SW 1271 (cell line): Measurements from ENCODE around the gene ZBTB38.

Experiments
- DNase-seq, 2 experiments: peaks; one replicate each; lab custom pipeline; 2025; lab: John Stamatoyannopoulos, UW

ZBTB38 gene

DNA sequence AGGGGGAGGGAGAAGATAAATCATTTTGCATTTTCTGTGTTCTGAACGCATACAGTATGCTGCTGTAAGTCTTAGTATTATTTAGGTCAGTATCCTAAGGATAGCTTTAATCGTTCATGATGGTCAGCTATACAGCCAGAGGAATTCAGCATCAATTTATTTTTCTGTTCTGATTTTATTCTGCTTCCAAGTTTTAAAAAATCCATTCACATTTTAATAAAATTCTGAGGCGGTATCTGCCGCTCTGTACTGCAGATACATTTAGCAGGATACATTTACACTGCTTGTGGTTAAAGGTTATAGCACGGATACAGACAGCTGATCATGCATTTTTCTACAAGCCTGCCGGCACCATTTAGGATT is 17.8 kb downstream of the ZBTB38 start:
- no peak for DNase-seq

DNA sequence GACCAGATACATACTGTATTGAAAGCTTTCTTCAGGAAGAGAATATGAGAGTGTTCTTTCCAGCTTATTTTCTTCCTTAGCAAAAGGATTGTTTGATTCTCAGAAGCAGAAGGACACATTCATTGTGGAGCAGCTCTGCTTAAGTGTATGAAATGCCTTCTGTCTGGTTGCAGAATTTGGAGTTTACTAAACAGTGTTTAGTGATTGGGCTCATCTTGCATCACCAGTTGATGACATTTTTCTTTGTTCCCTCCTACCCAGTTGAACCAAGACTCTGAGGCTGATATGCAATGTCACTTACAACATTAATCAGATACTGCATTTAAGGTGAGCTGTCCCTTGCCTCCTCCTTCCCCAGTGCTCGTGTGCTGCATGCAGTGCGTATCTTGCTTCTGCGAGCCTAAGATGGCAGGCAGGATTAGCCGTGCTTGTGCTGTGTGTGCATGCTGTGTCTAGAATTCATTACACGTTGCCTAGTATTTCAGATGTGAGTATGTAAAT is 18.4 kb downstream of the ZBTB38 start:
- no peak for DNase-seq

DNA sequence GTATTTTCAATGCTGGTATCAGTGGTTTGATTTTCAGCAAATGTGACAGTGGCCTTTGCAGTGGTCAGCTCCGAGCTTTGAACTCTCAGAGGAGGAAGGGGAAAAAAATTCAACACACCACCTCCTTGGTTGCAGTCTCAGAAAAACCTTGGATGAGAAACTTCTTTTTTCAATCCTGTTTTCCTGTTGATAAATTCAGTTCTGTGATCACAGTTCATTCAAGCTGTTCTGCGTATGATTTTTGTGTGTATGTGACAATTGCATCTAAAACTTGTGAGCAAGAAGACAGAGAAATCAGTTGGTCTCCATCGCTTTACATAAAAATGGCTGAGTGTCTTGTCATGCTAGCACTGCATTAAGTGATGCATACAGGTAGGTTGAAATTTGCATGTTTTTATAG is 19.2 kb downstream of the ZBTB38 start:
- no peak for DNase-seq

GRCh38 chr3:141388395-141388794 is 20.1 kb downstream of the ZBTB38 start:
- no peak for DNase-seq

- DNase-seq = no peak
These were observed 20.7 kb downstream of the ZBTB38 start for GRCh38 chr3:141388823-141389621.

DNA sequence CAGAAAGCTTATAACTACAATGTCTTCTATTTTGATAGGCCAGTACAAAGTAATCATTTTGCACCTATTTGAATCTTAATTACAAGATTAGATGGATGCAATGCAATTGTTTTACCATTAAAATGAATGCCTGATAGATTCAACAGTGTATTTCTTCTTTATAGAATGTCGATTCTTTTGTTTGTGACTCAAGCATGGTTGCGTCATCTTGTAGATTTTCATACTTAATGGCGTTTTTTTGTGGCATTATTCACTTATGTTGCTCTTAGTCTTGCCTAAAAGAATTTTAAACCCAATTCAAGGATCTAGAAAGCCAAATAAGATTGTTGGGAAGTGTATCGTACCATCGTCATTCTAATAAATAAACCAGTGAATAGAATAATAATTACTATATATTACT is 21.4 kb downstream of the ZBTB38 start:
- no peak for DNase-seq

DNA sequence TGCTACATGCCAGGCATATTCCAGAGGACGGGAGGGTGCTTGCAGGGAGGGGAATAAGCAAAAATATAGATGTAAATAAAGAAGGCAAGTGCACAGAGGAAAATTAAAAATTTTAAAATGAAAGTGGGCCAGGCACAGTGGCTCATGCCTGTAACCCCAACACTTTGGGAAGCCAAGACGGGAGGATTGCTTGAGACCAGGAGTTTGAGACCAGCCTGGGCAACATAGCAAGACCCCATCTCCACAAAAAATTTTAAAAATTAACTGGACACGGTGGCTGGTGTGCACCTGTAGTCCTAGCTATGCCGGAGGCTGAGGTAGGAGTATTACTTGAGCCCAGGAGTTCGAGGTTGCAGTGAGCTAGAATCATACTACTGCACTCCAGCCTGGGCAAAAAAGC is 22.4 kb downstream of the ZBTB38 start:
- DNase-seq = no peak

DNA sequence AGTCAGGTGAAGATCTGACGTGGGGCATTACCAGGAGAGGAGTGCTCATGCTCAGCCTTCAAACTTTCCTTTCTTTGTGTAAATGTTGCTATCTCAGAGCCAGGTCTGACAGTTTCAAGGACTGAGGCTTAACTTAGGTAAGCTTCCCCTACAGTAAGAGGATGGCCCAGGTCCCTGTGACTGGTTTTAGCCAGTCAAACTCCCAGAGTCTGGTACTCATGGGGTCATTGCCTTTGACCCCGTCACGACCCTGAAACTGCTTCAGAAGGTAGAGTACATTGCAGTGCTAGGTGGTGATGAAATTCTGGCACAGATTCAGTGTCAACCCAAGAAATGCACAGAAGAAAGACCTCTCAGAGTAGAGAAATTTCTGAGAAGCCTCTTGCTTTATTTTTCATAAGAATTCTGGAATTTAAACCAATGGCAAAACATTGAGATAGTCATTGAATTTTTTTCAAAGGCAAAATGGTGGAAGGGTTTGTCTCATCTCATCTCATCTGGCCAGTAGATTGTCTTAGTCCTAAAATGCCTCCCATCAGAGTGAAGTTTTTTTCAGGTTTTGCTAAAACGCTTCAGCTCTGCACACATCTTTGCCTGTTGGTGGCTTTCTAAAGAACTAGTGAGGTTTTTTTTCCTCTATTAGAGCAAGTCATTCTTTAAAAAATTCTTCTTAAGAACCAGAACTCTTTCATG is 23.1 kb downstream of the ZBTB38 start:
- DNase-seq = no peak

- DNase-seq = no peak
These were observed 23.6 kb downstream of the ZBTB38 start for GRCh38 chr3:141391991-141392316.

DNA sequence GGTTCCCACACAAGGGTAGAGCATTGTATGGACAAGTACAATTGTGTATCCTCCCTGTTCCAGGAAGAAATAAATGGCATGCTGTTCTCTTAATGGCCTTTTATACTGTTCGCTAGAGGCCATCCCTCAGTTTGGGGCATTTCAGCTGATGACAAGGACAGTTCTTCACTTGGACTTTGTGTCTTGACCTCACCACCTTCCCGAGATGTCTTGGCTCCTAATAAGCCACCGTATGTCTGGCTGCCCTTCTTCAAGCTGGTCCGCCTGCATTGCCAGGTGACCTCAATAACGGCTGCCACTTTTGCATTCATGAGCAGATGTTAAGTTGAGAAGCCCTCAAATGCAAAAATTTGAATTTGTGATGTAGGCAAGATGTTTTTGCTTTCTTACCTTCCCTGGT is 24.1 kb downstream of the ZBTB38 start:
- DNase-seq = no peak

GRCh38 chr3:141392897-141393734 is 24.8 kb downstream of the ZBTB38 start:
- DNase-seq = no peak

GRCh38 chr3:141393735-141394076 is 25.4 kb downstream of the ZBTB38 start:
- no peak for DNase-seq

- no peak for DNase-seq
These were observed 26.3 kb downstream of the ZBTB38 start for GRCh38 chr3:141394560-141394959.

GRCh38 chr3:141395005-141395589 is 26.8 kb downstream of the ZBTB38 start:
- no peak for DNase-seq

DNA sequence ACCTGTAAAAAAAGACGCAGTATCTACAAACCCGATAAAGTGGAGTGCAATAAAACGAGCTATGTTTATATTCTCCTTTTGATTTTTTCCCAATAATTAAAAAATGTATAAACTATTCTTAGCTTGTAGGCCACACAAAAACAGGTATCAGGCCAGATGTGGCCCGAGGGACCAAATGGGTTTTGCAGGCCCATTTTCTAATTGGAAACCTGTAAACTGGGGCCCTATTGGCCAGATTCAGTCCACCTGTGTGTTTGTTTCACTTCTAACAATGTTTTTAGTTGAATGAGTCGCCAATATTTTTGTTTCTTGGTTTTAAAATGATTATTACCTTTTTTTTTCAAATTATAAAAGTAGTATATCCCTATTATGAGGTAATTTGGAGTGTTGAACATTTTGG is 29.7 kb downstream of the ZBTB38 start:
- DNase-seq = no peak

DNA sequence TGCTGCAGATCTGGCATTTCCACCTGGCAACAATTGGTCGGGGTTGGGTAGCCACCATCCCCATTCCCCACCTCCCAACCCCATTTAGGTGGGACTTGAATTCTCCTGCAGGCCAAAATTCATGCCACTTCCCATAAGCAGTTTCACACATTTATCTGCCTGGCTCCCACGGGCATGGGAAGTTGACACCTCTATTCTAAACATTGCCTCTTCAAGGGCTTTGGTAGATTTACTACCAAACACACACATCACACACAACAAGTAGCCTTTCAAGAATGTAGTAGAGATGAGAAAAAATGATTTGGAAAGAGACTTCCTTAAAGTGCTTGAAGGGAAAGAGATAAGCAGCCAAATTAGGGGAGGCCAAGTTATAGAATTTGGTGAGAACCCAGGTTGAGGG is 30.9 kb downstream of the ZBTB38 start:
- no peak for DNase-seq

DNA sequence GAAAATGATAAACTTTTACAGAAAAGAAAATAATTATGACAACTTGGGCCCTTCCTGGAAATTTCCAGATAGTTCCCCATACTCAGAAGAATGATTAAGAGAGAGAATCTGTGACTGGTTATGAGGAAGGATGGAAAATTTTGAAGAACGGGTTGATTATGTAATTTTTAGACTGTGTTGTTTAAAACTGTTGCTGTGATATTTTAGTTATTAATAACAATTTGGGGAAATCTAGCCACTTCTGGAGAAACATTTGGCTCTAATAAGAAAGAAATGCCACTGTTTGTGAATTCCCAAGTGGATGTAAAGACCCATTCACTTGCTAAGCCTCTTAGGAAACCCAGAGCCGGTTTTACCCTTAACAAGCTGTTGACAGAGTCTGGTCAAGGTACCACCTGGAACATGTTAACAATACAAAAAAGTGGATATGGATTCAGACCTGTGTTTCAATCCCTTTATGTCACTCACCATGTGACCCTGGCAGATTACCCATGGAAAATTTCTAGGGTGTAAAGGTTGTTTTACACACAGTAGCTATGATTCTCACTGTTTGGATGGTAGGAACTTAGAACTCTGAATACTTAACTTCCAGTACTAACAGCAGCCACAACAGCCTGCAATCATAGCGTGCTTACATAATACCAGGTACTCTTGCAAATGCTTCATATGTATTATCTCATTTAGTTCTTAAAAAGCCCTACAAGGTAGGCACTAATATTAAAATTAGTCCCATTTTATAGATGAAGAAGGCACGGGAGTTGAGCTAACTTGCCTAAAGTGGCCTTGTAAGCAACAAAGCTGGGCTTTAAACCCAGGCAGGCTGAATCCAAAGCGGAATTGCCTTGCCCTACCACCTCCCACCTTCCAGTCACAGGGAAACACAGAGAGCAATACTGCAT is 32.0 kb downstream of the ZBTB38 start:
- peak in 1 of 2 experiments; percentile 39 for DNase-seq

- no peak for DNase-seq
These were observed 32.8 kb downstream of the ZBTB38 start for GRCh38 chr3:141401095-141401494.

GRCh38 chr3:141401573-141402475 is 33.5 kb downstream of the ZBTB38 start:
- DNase-seq = peak in 1 of 2 experiments; percentile 54

DNA sequence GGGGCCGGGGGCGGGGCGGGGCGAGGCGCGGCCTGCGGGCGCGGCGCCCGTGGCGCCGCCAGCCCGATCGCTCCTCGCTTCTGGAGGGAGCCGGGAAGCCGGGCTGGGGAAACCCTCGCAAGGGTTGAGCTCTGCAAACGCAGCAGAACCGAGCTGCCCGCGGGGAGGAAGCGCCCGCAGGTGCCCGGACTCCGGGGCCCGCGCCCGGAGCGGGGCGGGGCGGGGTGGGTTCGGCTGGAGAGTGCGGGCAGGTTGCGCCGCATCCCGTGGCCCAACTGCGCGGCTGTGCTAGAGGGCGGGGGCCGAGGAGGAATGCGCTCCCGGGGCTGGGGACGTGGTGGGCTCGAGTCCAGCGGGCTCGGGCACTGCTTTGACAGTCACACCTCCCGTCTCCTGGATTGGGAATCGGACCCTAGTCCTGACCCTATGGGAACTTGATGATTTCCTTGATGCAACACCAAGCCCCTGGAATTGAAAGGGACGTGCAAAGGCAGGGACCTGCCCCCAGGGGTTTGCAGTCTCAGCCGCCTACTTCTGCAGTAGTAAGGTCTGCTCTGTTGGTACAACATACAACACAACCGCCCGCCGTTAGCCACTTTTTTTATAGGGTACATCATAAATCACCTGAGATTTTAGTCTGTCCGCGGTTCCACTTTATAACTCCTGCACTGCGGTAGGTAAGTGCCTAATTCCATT is 34.3 kb downstream of the ZBTB38 start:
- DNase-seq = peak; percentile 69 to 73
